ENCODE measurements around the gene TMTC3. TPM values are rescaled to one million over a fixed set of nuclear protein-coding genes. Genes with fewer than 3 reads are reported as not detected.

Gene TMTC3
- polyA plus RNA-seq, 2 of the 4 experiments (the other 2 are of a cell fraction) = 12.0 to 34.9 TPM

DNA sequence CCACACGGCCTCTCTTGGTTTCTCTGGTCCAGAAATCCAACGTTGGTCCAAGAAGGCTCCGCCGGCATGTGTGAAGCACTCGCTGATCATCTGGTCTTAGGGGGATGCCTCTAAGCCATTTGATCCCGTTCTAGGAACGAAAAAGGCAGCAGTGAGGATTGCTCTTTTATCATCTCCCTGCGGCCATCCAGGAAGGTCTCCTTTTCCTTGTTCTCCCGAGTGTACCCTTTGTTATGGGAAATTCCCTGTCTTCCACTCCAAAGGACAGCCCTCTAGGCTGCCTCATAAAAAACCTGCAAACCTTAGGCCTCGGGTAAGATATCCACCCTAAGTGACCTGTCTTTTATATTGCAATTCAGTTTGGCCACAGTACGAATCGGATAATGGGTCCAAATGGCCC is 85.8 kb downstream of the TMTC3 start:
- POLR2A ChIA-PET = no interaction called here
- CTCF ChIA-PET = no interaction called here
- ATAC-seq = no peak

GRCh38 chr12:88228720-88229119 is 86.6 kb downstream of the TMTC3 start:
- CTCF ChIA-PET = interaction anchor here (0.9 kb wide), 1 partner anchor 12 kb away, joined by 3 read pairs; no protein-coding TSS in a partner anchor
- WGBS (ENCODE audit: missing lambda C conversion rate) = 88% methylated on average over 4 of the region's 4 CpGs
- POLR2A ChIA-PET = no interaction called here
- Histone ChIP-seq H3K27ac (no peak overlapping the region), H3K4me3 (no peak overlapping the region), H3K4me1 (no peaks in the 10 kb centered on the region), H3K4me2 (no peak overlapping the region), H3K9me3 (no peaks in the 10 kb centered on the region)
- DNase-seq (ENCODE audit: low read depth in 1 of 2, low spot score in 1 of 2) (no peak), ATAC-seq (no peak), FAIRE-seq (no peak)
- TF ChIP-seq MYC (IDR thresholded peaks at IDR 0.05; ENCODE audit: borderline replicate concordance, low read length) (no peak), CHD4 (IDR thresholded peaks at IDR 0.05; ENCODE audit: borderline replicate concordance) (no peak), FOSL2 (IDR thresholded peaks at IDR 0.05) (no peak), FOSL2 (CRISPR knock-in tag; IDR thresholded peaks at IDR 0.05) (no peak), ZC3H11A (IDR thresholded peaks at IDR 0.05) (no peak), RAD21 (conservative IDR thresholded peaks at IDR 0.05 in 1 of 2, IDR thresholded peaks at IDR 0.05 in 1 of 2) (no peak), CEBPB (IDR thresholded peaks at IDR 0.05) (no peak), CBX2 (IDR thresholded peaks at IDR 0.05; ENCODE audit: borderline replicate concordance, low read depth) (no peak), TP53 (CRISPR knock-in tag; IDR thresholded peaks at IDR 0.05) (no peak), ZFP36 (IDR thresholded peaks at IDR 0.05; ENCODE audit: borderline replicate concordance, partially characterized antibody) (no peak), EP300 (IDR thresholded peaks at IDR 0.05) (no peak), SMC3 (IDR thresholded peaks at IDR 0.05) (no peak), HOXB5 (CRISPR knock-in tag; IDR thresholded peaks at IDR 0.05) (no peak)
- TF ChIP-seq, protein P1, sequence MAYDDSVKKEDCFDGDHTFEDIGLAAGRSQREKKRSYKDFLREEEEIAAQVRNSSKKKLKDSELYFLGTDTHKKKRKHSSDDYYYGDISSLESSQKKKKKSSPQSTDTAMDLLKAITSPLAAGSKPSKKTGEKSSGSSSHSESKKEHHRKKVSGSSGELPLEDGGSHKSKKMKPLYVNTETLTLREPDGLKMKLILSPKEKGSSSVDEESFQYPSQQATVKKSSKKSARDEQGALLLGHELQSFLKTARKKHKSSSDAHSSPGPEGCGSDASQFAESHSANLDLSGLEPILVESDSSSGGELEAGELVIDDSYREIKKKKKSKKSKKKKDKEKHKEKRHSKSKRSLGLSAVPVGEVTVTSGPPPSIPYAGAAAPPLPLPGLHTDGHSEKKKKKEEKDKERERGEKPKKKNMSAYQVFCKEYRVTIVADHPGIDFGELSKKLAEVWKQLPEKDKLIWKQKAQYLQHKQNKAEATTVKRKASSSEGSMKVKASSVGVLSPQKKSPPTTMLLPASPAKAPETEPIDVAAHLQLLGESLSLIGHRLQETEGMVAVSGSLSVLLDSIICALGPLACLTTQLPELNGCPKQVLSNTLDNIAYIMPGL (CRISPR knock-in tag; IDR thresholded peaks at IDR 0.05; ENCODE audit: borderline replicate concordance) = no peak

More for the DNA sequence above, 85.8 kb downstream of the TMTC3 start:
- Histone ChIP-seq H3K4me2 (no peak overlapping the region), H3K4me3 (no peak overlapping the region), H3K9me3 (peaks cover 2% of the 10 kb centered on the region; the same call in 1 of the 3 replicates), H3K4me1 (no peaks in the 10 kb centered on the region), H3K27ac (no peak overlapping the region)
- TF ChIP-seq ZC3H11A (IDR thresholded peaks at IDR 0.05) = no peak
- TF ChIP-seq FOSB (CRISPR knock-in tag; IDR thresholded peaks at IDR 0.05) = no peak
- no peak for TF ChIP-seq CHD2 (IDR thresholded peaks at IDR 0.05; ENCODE audit: low read length, partially characterized antibody)
- no peak for DNase-seq (ENCODE audit: low read depth in 1 of 2, low spot score in 1 of 2)
- no peak for FAIRE-seq
- 85% methylated on average over 12 of the region's 12 CpGs for WGBS (ENCODE audit: missing lambda C conversion rate)

DNA sequence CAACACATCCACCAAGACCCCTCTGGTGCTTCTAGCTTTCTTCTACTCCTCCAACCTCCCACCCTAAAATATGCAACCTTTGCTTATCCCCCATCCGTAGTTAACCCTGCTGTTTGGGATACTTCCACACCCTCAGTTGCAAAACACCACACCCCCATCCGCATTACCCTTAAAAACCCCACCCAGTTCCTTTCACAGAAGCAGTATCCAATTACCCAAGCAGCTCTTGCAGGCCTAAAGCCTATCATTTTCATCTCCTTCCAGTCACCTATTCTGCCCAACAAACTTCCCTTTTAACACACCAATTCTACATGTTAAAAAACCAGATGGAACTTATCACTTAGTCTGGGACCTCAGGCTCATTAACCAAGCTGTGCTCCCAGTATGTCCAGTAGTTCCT is 88.2 kb downstream of the TMTC3 start:
- H3K9me3 ChIP-seq = no peaks in the 10 kb centered on the region
- POLR2A ChIA-PET = no interaction called here
- FAIRE-seq (no peak), ATAC-seq (no peak), DNase-seq (ENCODE audit: low read depth in 1 of 2, low spot score in 1 of 2) (no peak)
- H3K4me2 ChIP-seq = no peak overlapping the region
- H3K4me3 ChIP-seq = no peak overlapping the region
- CTCF ChIA-PET = no interaction called here
- no peak for TF ChIP-seq RFX5 (IDR thresholded peaks at IDR 0.05)
- 67% methylated on average over 2 of the region's 2 CpGs for WGBS (ENCODE audit: missing lambda C conversion rate)
- no peaks in the 10 kb centered on the region for H3K4me1 ChIP-seq
- no peak overlapping the region for H3K27ac ChIP-seq

DNA sequence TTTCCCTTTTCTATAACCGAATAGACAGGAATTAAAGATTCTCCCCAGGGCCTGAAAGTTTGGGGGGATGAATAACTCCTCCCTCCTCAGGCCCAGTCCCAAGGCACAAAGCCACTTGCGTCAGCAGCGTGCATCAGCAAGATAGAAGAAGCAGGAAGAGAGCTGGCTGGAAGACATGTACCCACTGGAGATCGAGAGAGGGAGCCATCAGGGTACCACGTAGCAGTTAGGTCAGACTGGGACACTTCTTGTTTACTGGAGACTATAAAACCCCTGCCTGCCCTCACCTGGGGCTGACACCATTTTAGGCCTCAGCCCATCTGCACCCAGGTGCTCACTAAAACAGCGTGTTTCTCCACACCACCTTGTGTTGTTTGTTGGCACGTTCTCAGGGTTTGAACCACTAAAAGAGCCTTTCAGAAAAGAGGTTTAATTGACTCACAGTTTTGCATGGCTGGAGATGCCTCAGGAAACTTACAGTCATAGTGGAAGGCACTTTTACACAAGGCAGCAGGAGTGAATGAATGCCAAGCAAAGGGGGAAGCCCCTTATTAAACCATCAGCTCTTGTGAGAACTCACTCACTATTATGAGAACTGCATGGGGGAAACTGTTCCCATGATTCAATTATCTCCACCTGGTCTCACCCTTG is 93.2 kb downstream of the TMTC3 start:
- peaks cover 3% of the 10 kb centered on the region; the same call in 1 of the 3 replicates for H3K9me3 ChIP-seq
- no peak for ATAC-seq
- FAIRE-seq = no peak
- ChIA-PET POLR2A (no interaction called here), CTCF (no interaction called here)
- peaks cover 11% of the 10 kb centered on the region; the same call in 1 of the 3 replicates for H3K4me1 ChIP-seq
- TF ChIP-seq GATA3 (IDR thresholded peaks at IDR 0.05; ENCODE audit: borderline replicate concordance) = no peak
- TF ChIP-seq NFE2L2 (conservative IDR thresholded peaks at IDR 0.05; ENCODE audit: low read length) = no peak
- TF ChIP-seq PHF8 (IDR thresholded peaks at IDR 0.05; ENCODE audit: borderline replicate concordance, low read depth) = no peak
- no peak for TF ChIP-seq MAZ (IDR thresholded peaks at IDR 0.05; ENCODE audit: borderline replicate concordance, low read depth, low read length)
- no peak for TF ChIP-seq MYC (IDR thresholded peaks at IDR 0.05; ENCODE audit: borderline replicate concordance, low read length)
- no peak for TF ChIP-seq HDAC2 (IDR thresholded peaks at IDR 0.05)
- TF ChIP-seq RFX5 (IDR thresholded peaks at IDR 0.05) = no peak
- TF ChIP-seq CBX8 (IDR thresholded peaks at IDR 0.05) = no peak
- no peak for TF ChIP-seq FOXS1 (CRISPR knock-in tag; IDR thresholded peaks at IDR 0.05)
- TF ChIP-seq, protein P2, sequence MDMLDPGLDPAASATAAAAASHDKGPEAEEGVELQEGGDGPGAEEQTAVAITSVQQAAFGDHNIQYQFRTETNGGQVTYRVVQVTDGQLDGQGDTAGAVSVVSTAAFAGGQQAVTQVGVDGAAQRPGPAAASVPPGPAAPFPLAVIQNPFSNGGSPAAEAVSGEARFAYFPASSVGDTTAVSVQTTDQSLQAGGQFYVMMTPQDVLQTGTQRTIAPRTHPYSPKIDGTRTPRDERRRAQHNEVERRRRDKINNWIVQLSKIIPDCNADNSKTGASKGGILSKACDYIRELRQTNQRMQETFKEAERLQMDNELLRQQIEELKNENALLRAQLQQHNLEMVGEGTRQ (IDR thresholded peaks at IDR 0.05) = no peak
- H3K4me3 ChIP-seq = no peak overlapping the region
- no peak overlapping the region for H3K4me2 ChIP-seq
- no peak overlapping the region for H3K27ac ChIP-seq
- WGBS (ENCODE audit: missing lambda C conversion rate) = 85% methylated on average over 7 of the region's 7 CpGs
- no peak for DNase-seq (ENCODE audit: low read depth in 1 of 2, low spot score in 1 of 2)

Measured in A549 (cell line).